Measurements from ENCODE around the gene PLXNB2.

Gene PLXNB2

DNA sequence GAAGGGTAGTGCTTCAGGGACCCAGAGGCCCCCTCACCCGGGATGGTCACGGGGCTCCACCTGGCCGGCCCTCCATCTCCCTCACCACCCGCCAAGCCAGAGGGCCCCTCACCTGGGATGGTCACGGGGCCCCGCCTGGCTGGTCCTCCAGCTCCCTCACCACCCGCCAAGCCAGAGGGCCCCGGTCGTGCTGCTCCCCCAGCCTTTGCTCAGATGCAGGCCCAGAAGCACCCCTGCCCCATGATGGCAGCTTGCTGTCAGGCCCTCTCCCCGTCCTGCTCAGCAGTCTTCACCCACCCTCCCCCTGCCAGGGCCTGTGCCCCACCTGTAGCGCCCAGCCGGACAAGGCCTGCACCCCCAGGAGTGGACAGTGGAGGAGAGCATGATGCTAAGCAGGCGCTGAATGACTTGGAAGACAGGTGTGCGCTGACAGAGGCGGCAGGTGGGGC lies 12.1 kb upstream of the PLXNB2 start:
- peaks cover 55% of the 10 kb centered on the region for H3K4me1 ChIP-seq (ENCODE audit: control insufficient read depth, low read length)
- H3K9me3 ChIP-seq (ENCODE audit: control insufficient read depth, insufficient read depth, low read length), result no peaks in the 10 kb centered on the region
- peak overlapping the region; percentile 63 for H3K4me2 ChIP-seq (ENCODE audit: low read length)
- peaks cover 8% of the 10 kb centered on the region for H3F3A ChIP-seq (ENCODE audit: control insufficient read depth, insufficient read depth)
- H3K4me3 ChIP-seq (ENCODE audit: low read length), result no peak overlapping the region
- no peak overlapping the region for H3K27ac ChIP-seq (ENCODE audit: low read depth, low read length)
- TF ChIP-seq, protein P1, sequence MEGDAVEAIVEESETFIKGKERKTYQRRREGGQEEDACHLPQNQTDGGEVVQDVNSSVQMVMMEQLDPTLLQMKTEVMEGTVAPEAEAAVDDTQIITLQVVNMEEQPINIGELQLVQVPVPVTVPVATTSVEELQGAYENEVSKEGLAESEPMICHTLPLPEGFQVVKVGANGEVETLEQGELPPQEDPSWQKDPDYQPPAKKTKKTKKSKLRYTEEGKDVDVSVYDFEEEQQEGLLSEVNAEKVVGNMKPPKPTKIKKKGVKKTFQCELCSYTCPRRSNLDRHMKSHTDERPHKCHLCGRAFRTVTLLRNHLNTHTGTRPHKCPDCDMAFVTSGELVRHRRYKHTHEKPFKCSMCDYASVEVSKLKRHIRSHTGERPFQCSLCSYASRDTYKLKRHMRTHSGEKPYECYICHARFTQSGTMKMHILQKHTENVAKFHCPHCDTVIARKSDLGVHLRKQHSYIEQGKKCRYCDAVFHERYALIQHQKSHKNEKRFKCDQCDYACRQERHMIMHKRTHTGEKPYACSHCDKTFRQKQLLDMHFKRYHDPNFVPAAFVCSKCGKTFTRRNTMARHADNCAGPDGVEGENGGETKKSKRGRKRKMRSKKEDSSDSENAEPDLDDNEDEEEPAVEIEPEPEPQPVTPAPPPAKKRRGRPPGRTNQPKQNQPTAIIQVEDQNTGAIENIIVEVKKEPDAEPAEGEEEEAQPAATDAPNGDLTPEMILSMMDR (IDR thresholded peaks at IDR 0.05; ENCODE audit: low read depth, low read length, poor library complexity, severe bottlenecking), result no peak
- no peak for TF ChIP-seq EZH2phosphoT487 (IDR thresholded peaks at IDR 0.05; ENCODE audit: borderline replicate concordance, low read length)
- no peaks in the 10 kb centered on the region for H3K9me2 ChIP-seq (replicated peaks; ENCODE audit: control insufficient read depth, low read length)
- H4K20me1 ChIP-seq (ENCODE audit: control insufficient read depth, insufficient read depth, low read depth, low read length), result no peaks in the 10 kb centered on the region
- H3K27me3 ChIP-seq (ENCODE audit: control insufficient read depth, low read length), result no peaks in the 10 kb centered on the region
- no peaks in the 10 kb centered on the region for H3K36me3 ChIP-seq (ENCODE audit: control insufficient read depth, low read length)
- H3K79me2 ChIP-seq (ENCODE audit: control insufficient read depth, low read length), result no peaks in the 10 kb centered on the region

DNA sequence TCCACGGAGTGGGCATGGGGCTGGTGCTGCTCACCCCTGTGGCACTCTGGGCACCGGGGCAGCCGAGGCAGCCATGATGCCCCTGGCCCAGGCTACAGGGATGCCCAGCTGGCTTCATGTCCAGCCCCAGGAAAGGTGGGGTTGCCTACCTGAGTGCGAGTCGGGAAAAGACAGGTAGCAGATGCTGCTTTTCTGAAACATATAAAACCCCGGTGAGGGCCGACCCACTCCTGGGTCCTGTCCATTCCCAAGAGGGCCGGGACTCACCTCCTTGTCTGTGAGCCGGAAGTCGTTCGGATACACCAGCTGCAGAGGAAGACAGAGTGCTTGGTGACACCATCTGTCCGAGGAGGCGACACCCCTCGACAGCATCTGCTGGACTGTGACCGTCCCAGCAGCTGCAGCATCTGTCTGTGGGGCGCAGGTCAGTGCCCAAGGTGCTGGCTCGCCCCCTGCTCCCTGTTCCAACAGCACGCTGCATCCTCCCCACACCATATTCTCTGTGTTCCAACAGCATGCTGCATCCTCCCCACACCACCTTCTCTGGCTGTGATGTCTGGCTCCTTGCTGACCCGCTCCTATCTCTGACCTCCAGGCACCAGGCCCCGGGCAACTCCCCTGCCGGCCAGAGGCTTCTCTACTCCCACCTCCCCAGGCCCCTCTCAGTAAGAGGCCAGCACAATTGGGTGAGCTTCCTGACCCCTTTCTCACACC lies 11.4 kb upstream of the PLXNB2 start:
- Histone ChIP-seq H3K36me3 (ENCODE audit: control insufficient read depth, low read length) (no peaks in the 10 kb centered on the region), H3K4me1 (ENCODE audit: control insufficient read depth, low read length) (peaks cover 61% of the 10 kb centered on the region), H3K27me3 (ENCODE audit: control insufficient read depth, low read length) (no peaks in the 10 kb centered on the region), H3K9me3 (ENCODE audit: control insufficient read depth, insufficient read depth, low read length) (no peaks in the 10 kb centered on the region), H3K4me2 (ENCODE audit: low read length) (peak overlapping the region; percentile 63), H4K20me1 (ENCODE audit: control insufficient read depth, insufficient read depth, low read depth, low read length) (no peaks in the 10 kb centered on the region), H3K9me2 (replicated peaks; ENCODE audit: control insufficient read depth, low read length) (no peaks in the 10 kb centered on the region), H3F3A (ENCODE audit: control insufficient read depth, insufficient read depth) (peaks cover 10% of the 10 kb centered on the region), H3K79me2 (ENCODE audit: control insufficient read depth, low read length) (peaks cover 4% of the 10 kb centered on the region), H3K27ac (ENCODE audit: low read depth, low read length) (peak overlapping the region; percentile 4; the same call in 1 of the 2 replicates), H3K4me3 (ENCODE audit: low read length) (peak overlapping the region; percentile 40)
- no peak for TF ChIP-seq EZH2phosphoT487 (IDR thresholded peaks at IDR 0.05; ENCODE audit: borderline replicate concordance, low read length)
- TF ChIP-seq, protein P1 (IDR thresholded peaks at IDR 0.05; ENCODE audit: low read depth, low read length, poor library complexity, severe bottlenecking), result no peak

DNA sequence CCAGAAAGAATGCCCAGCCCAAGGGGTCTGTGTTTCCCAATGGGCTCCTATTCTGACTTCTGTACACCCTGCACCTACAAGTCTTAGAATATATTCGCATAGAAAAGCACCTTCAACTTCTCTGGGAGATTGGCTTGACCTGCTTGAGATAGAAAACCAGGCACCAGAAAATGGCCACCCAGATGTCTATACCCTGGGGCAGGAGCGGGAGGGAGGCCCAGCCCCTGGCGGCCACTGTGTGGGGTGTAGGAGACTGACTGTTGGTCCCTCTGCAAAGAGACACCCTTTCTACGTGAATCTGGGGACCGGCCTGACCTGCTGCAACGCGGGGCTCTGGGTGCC lies 10.9 kb upstream of the PLXNB2 start:
- Histone ChIP-seq H3K27me3 (ENCODE audit: control insufficient read depth, low read length) (no peaks in the 10 kb centered on the region), H3K4me3 (ENCODE audit: low read length) (peak overlapping the region; percentile 40), H3K9me2 (replicated peaks; ENCODE audit: control insufficient read depth, low read length) (no peaks in the 10 kb centered on the region), H3K36me3 (ENCODE audit: control insufficient read depth, low read length) (no peaks in the 10 kb centered on the region), H3K4me2 (ENCODE audit: low read length) (peak overlapping the region; percentile 63), H3K9me3 (ENCODE audit: control insufficient read depth, insufficient read depth, low read length) (no peaks in the 10 kb centered on the region), H3K27ac (ENCODE audit: low read depth, low read length) (peak overlapping the region; percentile 4; the same call in 1 of the 2 replicates), H3F3A (ENCODE audit: control insufficient read depth, insufficient read depth) (peaks cover 10% of the 10 kb centered on the region), H3K4me1 (ENCODE audit: control insufficient read depth, low read length) (peaks cover 66% of the 10 kb centered on the region), H4K20me1 (ENCODE audit: control insufficient read depth, insufficient read depth, low read depth, low read length) (no peaks in the 10 kb centered on the region), H3K79me2 (ENCODE audit: control insufficient read depth, low read length) (peaks cover 7% of the 10 kb centered on the region)
- TF ChIP-seq, protein P1 (IDR thresholded peaks at IDR 0.05; ENCODE audit: low read depth, low read length, poor library complexity, severe bottlenecking), result peak; percentile 35
- no peak for TF ChIP-seq EZH2phosphoT487 (IDR thresholded peaks at IDR 0.05; ENCODE audit: borderline replicate concordance, low read length)
